ENCODE results near the gene S100PBP.

DNA sequence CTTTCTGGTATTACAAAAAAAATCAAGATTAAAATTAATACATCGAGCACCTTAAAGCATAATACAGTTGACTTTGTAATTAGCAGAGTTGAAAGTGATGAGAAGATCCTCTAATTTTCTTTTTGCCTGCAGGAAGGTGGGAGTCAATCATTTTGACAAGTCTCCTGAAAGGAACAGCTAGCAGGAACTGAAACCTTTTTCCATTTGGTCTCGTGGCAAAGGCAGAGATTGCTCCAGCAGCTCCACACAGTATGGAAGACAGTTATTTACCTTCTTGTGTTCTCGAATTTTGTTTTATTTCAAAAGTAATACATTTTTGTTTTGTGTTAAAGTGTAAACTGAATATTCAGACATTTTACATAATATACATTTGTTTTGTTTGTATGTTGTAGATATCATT lies 7.7 kb downstream of the S100PBP start:
- TF ChIP-seq, protein P1, sequence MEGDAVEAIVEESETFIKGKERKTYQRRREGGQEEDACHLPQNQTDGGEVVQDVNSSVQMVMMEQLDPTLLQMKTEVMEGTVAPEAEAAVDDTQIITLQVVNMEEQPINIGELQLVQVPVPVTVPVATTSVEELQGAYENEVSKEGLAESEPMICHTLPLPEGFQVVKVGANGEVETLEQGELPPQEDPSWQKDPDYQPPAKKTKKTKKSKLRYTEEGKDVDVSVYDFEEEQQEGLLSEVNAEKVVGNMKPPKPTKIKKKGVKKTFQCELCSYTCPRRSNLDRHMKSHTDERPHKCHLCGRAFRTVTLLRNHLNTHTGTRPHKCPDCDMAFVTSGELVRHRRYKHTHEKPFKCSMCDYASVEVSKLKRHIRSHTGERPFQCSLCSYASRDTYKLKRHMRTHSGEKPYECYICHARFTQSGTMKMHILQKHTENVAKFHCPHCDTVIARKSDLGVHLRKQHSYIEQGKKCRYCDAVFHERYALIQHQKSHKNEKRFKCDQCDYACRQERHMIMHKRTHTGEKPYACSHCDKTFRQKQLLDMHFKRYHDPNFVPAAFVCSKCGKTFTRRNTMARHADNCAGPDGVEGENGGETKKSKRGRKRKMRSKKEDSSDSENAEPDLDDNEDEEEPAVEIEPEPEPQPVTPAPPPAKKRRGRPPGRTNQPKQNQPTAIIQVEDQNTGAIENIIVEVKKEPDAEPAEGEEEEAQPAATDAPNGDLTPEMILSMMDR (IDR thresholded peaks at IDR 0.05) = no peak
- TF ChIP-seq POLR2A (IDR thresholded peaks at IDR 0.05) = no peak
